HL-60 (cell line): ENCODE results near the gene UBL3.

Experiments
- DNase-seq, 2 experiments: peaks; one replicate each; pipeline ENCODE4 v3.0.0-alpha.2; 2010 to 2020; ENCODE audit warnings: low read depth in 1 of 2, low spot score in 1 of 2
- H3K27ac ChIP-seq: fragments of 250-450 bp; sonication (Bioruptor Pico); replicated peaks from 2 replicates; pipeline ENCODE4 v1.5.1; 2020; ENCODE audit warnings: mild to moderate bottlenecking, moderate library complexity
- H3K27me3 ChIP-seq: fragments of 250-450 bp; sonication (Bioruptor Pico); 2 replicates; pipeline ENCODE4 v1.5.1; 2021; ENCODE audit warnings: mild to moderate bottlenecking, moderate library complexity; ENCODE audit not compliant: insufficient read depth, poor library complexity, severe bottlenecking
- H3K4me3 ChIP-seq: replicated peaks from 2 replicates; pipeline ENCODE4 v1.5.1; 2011; ENCODE audit warnings: mild to moderate bottlenecking, control low read depth, low read length; ENCODE audit not compliant: insufficient read depth
- GABPA ChIP-seq: IDR thresholded peaks from 2 replicates; pipeline ENCODE4 v1.6.1; 2012; ENCODE audit warnings: low read depth
- POLR2AphosphoS5 ChIP-seq: IDR thresholded peaks from 2 replicates; pipeline ENCODE4 v1.6.1; 2012; ENCODE audit warnings: low read depth
- REST ChIP-seq: IDR thresholded peaks from 2 replicates; pipeline ENCODE4 v1.6.1; 2012; ENCODE audit warnings: low read depth; ENCODE audit not compliant: insufficient replicate concordance
- SPI1 ChIP-seq: IDR thresholded peaks from 2 replicates; pipeline ENCODE4 v1.6.1; 2012; ENCODE audit warnings: low read depth, mild to moderate bottlenecking, borderline replicate concordance
- TF ChIP-seq, protein P1 (sequence below): IDR thresholded peaks from one replicate; pipeline ENCODE4 v1.5.1; 2011; ENCODE audit warnings: low read length, control low read depth, inconsistent platforms; ENCODE audit not compliant: insufficient read depth

UBL3 gene

GRCh38 chr13:29849731-29850212, 645 bp downstream of the UBL3 start:
- Histone ChIP-seq H3K27me3 (no peaks in the 10 kb centered on the region), H3K4me3 (peak overlapping the region; percentile 82), H3K27ac (peak overlapping the region; percentile 87)
- TF ChIP-seq REST (no peak), POLR2AphosphoS5 (no peak), SPI1 (no peak), GABPA (no peak)
- TF ChIP-seq, protein P1, sequence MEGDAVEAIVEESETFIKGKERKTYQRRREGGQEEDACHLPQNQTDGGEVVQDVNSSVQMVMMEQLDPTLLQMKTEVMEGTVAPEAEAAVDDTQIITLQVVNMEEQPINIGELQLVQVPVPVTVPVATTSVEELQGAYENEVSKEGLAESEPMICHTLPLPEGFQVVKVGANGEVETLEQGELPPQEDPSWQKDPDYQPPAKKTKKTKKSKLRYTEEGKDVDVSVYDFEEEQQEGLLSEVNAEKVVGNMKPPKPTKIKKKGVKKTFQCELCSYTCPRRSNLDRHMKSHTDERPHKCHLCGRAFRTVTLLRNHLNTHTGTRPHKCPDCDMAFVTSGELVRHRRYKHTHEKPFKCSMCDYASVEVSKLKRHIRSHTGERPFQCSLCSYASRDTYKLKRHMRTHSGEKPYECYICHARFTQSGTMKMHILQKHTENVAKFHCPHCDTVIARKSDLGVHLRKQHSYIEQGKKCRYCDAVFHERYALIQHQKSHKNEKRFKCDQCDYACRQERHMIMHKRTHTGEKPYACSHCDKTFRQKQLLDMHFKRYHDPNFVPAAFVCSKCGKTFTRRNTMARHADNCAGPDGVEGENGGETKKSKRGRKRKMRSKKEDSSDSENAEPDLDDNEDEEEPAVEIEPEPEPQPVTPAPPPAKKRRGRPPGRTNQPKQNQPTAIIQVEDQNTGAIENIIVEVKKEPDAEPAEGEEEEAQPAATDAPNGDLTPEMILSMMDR, result no peak
- DNase-seq, result peak in 1 of 2 experiments; percentile 50

DNA sequence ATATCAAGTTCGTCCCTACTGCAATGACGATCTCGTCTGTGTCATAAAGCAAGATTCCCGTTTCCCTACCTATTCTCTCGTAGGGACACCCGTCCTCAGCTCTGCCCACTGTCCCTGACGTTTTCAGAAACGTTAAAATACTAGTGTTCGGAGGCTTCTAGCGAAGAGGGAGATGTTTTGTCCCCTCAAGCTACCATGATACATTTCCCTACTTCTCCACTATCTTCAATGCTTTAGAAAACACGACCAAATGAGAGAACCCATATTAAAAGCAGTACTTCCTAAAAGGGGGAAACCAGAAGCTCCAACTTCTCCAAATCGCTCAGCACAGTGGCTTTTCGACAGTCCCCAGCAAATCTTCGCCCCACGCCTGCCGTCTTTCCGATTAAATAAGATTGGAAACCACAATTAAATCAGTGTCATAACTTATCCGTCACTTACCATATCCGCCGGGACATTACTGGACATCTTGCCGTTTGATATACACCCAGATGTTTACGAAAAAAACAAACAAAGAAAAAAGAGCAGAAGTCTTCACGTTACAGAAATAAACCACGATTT, 1.3 kb downstream of the UBL3 start:
- Histone ChIP-seq H3K27ac (peak overlapping the region; percentile 87), H3K4me3 (peak overlapping the region; percentile 82), H3K27me3 (no peaks in the 10 kb centered on the region)
- TF ChIP-seq SPI1 (peak; percentile 63; the same call in 1 of the 2 replicates), POLR2AphosphoS5 (no peak)
- DNase-seq, result peak; percentile 28 to 69

DNA sequence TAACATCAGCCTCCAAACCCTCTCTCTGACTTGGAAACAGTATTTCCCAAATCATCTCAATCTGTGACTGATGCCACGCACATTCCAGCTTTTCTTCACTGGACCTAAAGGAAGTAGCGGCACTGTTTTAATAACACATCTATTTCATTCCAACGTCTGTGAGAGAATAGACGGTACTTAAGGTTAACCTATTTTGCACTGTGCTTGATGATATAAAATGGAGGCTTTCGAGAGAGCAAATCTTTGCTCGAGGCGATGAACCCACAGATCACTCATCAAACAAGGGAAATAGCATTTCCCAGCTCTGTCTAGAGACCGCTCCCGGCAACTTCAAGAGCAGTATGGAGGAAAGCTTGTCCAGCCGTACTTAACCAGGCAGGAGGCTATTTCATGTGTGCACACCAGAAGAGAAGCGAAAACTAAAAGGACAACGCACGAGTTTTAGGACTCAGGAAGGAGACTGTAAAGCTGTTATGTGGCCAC, 2.9 kb downstream of the UBL3 start:
- H3K27ac ChIP-seq, result no peak overlapping the region; the same call in 1 of the 2 replicates
- H3K27me3 ChIP-seq, result no peaks in the 10 kb centered on the region
- TF ChIP-seq, protein P1, result no peak
- TF ChIP-seq SPI1, result no peak
- no peak for TF ChIP-seq POLR2AphosphoS5
- no peak for TF ChIP-seq REST
- no peak for TF ChIP-seq GABPA
- H3K4me3 ChIP-seq, result peak overlapping the region; percentile 27
- DNase-seq, result peak in 1 of 2 experiments; percentile 13

GRCh38 chr13:29846475-29847256, 3.8 kb downstream of the UBL3 start:
- Histone ChIP-seq H3K27ac (no peak overlapping the region), H3K27me3 (no peaks in the 10 kb centered on the region), H3K4me3 (no peak overlapping the region; the same call in 1 of the 2 replicates)
- TF ChIP-seq POLR2AphosphoS5 (no peak), SPI1 (no peak), REST (no peak), GABPA (no peak)
- TF ChIP-seq, protein P1, result no peak
- no peak for DNase-seq
